ENCODE data around the gene GLI3. TPM values are rescaled to one million over a fixed set of nuclear protein-coding genes. Genes with fewer than 3 reads are reported as not detected.

GLI3 gene
- total RNA-seq, 1 donor from 2014 or later: 7.3 TPM

GRCh38 chr7:42174391-42174912 is 62.6 kb downstream of the GLI3 start:
- no peak for TF ChIP-seq CTCF (IDR thresholded peaks at IDR 0.05; ENCODE audit: insufficient read depth, low read length, poor library complexity, severe bottlenecking)
- no peak overlapping the region for H3K4me3 ChIP-seq (ENCODE audit: low read depth, low read length)
- H3K36me3 ChIP-seq (ENCODE audit: control insufficient read depth, insufficient read depth, low read length): no peaks in the 10 kb centered on the region
- no peaks in the 10 kb centered on the region for H3K27me3 ChIP-seq (ENCODE audit: control insufficient read depth, insufficient read depth, low read length)
- no peak for DNase-seq (ENCODE audit: low read depth)

DNA sequence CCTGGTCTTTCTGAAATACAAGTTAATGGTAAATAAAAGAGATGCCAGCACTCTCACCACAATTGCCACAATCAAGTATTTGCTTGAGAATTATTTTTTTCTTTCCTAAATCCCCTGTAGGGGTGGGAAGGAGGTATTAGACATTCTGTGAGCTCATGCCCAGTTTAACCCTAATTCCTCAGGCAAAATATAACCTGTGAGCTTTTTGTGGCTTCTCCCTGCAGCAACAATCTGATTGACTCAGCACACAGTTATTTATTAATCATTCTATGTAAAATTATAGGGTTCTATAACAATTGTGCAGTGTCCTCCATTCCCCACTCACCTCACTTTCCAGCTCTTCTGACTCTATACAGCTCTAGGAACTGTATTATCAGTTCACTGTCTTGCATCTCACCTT is 66.3 kb downstream of the GLI3 start:
- no peak overlapping the region for H3K4me3 ChIP-seq (ENCODE audit: low read depth, low read length)
- TF ChIP-seq CTCF (IDR thresholded peaks at IDR 0.05; ENCODE audit: insufficient read depth, low read length, poor library complexity, severe bottlenecking): no peak
- no peaks in the 10 kb centered on the region for H3K36me3 ChIP-seq (ENCODE audit: control insufficient read depth, insufficient read depth, low read length)
- H3K27me3 ChIP-seq (ENCODE audit: control insufficient read depth, insufficient read depth, low read length): no peaks in the 10 kb centered on the region
- DNase-seq (ENCODE audit: low read depth): peak; percentile 16

DNA sequence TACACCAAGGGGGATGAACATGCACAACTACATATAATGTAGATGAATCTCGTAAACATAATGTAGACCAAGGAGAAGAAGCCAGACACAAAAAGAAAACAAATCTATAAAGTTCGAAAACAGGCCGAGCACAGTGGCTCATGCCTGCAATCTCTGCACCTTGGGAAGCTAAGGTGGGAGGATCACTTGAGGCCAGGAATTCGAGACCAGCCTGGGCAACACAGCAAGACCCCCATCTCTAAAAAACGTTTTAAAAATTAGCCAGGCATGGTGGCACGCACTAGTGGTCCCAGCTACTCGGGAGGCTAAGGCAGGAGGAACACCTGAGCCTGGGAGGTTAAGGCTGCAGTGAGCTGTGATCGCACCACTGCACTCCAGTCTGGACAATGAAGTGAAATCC is 68.5 kb downstream of the GLI3 start:
- DNase-seq (ENCODE audit: low read depth): no peak
- H3K36me3 ChIP-seq (ENCODE audit: control insufficient read depth, insufficient read depth, low read length): no peaks in the 10 kb centered on the region
- no peak for TF ChIP-seq CTCF (IDR thresholded peaks at IDR 0.05; ENCODE audit: insufficient read depth, low read length, poor library complexity, severe bottlenecking)
- H3K27me3 ChIP-seq (ENCODE audit: control insufficient read depth, insufficient read depth, low read length): no peaks in the 10 kb centered on the region
- H3K4me3 ChIP-seq (ENCODE audit: low read depth, low read length): no peak overlapping the region

GRCh38 chr7:42167631-42168236 is 69.3 kb downstream of the GLI3 start:
- DNase-seq (ENCODE audit: low read depth): no peak
- TF ChIP-seq CTCF (IDR thresholded peaks at IDR 0.05; ENCODE audit: insufficient read depth, low read length, poor library complexity, severe bottlenecking): no peak
- H3K4me3 ChIP-seq (ENCODE audit: low read depth, low read length): no peak overlapping the region
- no peaks in the 10 kb centered on the region for H3K36me3 ChIP-seq (ENCODE audit: control insufficient read depth, insufficient read depth, low read length)
- no peaks in the 10 kb centered on the region for H3K27me3 ChIP-seq (ENCODE audit: control insufficient read depth, insufficient read depth, low read length)

GRCh38 chr7:42167206-42167605 is 69.8 kb downstream of the GLI3 start:
- H3K27me3 ChIP-seq (ENCODE audit: control insufficient read depth, insufficient read depth, low read length): no peaks in the 10 kb centered on the region
- no peak overlapping the region for H3K4me3 ChIP-seq (ENCODE audit: low read depth, low read length)
- no peaks in the 10 kb centered on the region for H3K36me3 ChIP-seq (ENCODE audit: control insufficient read depth, insufficient read depth, low read length)
- TF ChIP-seq CTCF (IDR thresholded peaks at IDR 0.05; ENCODE audit: insufficient read depth, low read length, poor library complexity, severe bottlenecking): no peak
- no peak for DNase-seq (ENCODE audit: low read depth)

DNA sequence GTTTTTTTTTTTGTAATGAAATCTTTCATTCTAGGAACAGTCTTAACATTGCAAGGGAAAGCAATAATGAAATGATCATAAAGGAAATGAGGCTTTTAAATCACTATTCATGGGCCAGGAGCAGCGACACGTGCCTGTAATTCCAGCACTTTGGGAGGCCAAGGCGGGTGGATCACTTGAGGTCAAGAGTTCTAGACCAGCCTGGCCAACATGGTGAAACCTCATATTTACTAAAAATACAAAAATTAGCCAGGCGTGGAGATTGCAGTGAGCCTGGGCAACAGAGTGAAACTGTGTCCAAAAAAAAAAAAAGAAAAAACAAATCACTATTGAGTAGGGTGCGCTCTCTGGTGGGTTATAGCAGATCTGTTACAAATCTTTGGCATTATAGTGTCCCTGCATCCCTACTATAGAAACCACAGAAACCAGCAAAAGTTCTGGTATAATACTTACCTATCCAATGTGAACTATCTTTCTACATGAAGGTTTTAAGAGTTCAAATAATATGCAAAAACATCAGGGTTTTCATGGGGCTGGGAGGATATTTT is 72.1 kb downstream of the GLI3 start:
- no peak for DNase-seq (ENCODE audit: low read depth)
- no peak overlapping the region for H3K4me3 ChIP-seq (ENCODE audit: low read depth, low read length)
- H3K27me3 ChIP-seq (ENCODE audit: control insufficient read depth, insufficient read depth, low read length): no peaks in the 10 kb centered on the region
- H3K36me3 ChIP-seq (ENCODE audit: control insufficient read depth, insufficient read depth, low read length): no peaks in the 10 kb centered on the region
- TF ChIP-seq CTCF (IDR thresholded peaks at IDR 0.05; ENCODE audit: insufficient read depth, low read length, poor library complexity, severe bottlenecking): peak; percentile 3
